ENCODE measurements around the gene VPS18.

DNA sequence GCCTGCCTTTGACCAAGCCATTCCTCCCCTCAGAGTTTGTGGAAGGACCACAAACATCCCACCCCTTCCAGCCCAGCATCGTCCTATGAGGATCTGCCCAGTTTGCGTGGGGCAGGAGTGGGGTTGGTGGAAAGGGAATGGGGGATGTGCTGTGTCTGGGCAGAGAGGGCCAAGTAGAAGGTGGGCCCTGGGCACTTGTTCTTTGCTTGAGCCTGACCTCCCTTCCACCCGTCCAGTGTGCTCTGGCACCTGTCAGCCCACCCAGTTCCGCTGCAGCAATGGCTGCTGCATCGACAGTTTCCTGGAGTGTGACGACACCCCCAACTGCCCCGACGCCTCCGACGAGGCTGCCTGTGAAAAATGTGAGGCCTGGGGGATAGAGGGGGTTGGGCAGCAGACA lies 40.1 kb upstream of the VPS18 start:
- TF ChIP-seq, protein P1, sequence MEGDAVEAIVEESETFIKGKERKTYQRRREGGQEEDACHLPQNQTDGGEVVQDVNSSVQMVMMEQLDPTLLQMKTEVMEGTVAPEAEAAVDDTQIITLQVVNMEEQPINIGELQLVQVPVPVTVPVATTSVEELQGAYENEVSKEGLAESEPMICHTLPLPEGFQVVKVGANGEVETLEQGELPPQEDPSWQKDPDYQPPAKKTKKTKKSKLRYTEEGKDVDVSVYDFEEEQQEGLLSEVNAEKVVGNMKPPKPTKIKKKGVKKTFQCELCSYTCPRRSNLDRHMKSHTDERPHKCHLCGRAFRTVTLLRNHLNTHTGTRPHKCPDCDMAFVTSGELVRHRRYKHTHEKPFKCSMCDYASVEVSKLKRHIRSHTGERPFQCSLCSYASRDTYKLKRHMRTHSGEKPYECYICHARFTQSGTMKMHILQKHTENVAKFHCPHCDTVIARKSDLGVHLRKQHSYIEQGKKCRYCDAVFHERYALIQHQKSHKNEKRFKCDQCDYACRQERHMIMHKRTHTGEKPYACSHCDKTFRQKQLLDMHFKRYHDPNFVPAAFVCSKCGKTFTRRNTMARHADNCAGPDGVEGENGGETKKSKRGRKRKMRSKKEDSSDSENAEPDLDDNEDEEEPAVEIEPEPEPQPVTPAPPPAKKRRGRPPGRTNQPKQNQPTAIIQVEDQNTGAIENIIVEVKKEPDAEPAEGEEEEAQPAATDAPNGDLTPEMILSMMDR (IDR thresholded peaks at IDR 0.05; ENCODE audit: low read depth, low read length): no peak
- no peak for TF ChIP-seq MYC (IDR thresholded peaks at IDR 0.05; ENCODE audit: low read depth, low read length)
